Measurements from ENCODE around the gene TOR4A. TPM values are rescaled to one million over a fixed set of nuclear protein-coding genes. Genes with fewer than 3 reads are reported as not detected.

Gene TOR4A
- total and polyA plus RNA-seq, 9 of the 15 experiments (the other 6 are each of a cell fraction or from before 2014, with no cell fraction given) = 3.9 to 49.2 (median 8.8) TPM

DNA sequence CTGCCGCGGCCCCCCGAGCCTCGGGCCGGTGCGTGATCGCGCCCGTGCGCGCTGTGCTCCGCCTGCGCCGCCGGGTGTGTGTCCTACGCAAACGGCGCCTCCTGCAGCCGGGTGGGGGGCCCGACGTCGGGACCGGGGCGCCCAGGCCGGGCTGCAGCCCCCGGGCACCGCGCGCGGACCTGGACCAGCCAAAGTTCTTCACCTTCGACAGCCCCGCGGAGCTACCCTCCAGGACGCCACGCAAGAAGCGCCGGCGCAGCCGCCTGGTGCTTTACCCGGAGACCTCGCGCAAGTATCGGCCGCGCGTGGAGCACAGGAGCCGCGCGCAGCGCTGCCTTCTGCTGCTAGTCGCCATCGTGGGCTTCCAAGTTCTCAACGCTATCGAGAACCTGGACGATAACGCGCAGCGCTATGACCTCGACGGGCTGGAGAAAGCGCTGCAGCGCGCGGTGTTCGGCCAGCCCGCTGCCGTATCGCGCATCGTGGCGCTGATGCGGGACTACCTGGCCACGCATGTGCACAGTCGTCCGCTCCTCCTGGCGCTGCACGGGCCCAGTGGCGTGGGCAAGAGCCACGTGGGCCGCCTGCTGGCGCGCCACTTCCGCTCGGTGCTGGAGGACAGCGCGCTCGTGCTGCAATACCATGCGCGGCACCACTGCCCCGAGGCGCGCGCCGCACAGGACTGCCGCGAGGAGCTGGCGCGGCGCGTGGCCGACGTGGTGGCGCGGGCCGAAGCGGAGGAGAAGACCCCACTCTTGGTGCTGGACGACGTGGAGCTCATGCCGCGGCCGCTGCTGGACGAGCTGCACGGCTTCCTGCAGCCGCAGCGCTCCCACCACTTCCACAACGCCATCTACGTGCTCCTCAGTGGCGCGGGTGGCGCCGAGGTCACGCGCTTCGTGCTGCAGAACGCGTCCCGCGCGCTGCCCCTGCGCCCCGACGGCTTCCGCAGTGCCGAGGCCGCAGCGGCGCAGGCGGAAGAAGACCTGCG lies 1.5 kb downstream of the TOR4A start (continued):
- TF ChIP-seq VEZF1 (CRISPR knock-in tag; IDR thresholded peaks at IDR 0.05) = no peak

DNA sequence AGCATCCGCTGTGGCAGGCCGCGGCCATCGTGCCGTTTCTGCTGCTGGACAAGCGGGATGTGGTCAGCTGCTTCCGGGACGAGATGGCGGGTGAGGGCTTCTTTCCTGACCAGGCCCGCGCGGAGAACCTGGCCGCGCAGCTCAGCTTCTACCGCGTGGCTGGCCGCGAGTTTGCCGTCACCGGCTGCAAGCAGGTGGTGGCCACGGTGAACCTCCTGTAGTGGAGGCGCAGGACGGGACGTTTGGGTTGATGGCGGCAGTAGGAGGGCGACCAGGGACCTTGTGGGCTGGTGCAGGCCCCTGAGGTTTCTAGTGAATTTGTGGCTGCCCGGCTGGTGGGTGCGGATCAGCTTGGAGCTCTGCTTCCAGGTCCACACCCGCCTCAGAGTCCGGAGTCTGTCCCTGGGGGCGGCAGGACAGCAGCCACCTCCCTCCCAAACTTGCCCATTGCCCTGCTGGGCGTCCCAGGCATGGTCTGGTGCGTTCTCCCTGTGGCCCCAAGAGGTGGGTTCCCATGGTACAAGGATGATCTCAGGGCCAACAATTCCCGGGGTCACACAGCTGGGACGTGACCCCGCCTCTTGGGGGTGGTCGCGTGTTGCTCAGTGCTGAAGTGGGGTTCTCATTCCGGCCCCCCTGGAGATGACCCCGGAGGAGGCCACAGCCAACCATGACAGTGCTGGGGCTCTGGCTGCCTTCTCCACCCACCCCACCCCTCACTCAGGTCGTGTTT lies 2.4 kb downstream of the TOR4A start:
- CTCF ChIA-PET (ENCODE audit: low intra/inter-chr PET ratio) = no interaction called here
- peaks cover 37% of the 10 kb centered on the region for H3K79me2 ChIP-seq (ENCODE audit: control insufficient read depth, insufficient read depth, low read length)
- POLR2A ChIA-PET = interaction anchor here (0.7 to 0.8 kb wide), 2 partner anchors 19 to 23 kb away, joined by 3 to 4 read pairs; partner anchors contain the start of gene NRARP
- DNase-seq (ENCODE audit: extremely low read depth in 1 of 4, low spot score in 3 of 4) = no peak
- no peak overlapping the region for H3K4me3 ChIP-seq
- peaks cover 44% of the 10 kb centered on the region; the same call in 1 of the 3 replicates for H3K36me3 ChIP-seq (ENCODE audit: control insufficient read depth, insufficient read depth, low read length)
- intact Hi-C loops (cut with micrococcal nuclease) (no loop called here), in situ Hi-C loops (cut with MboI) (no loop called here)
- H3K27ac ChIP-seq (ENCODE audit: extremely low read depth, low read depth, low read length) = no peak overlapping the region
- TF ChIP-seq HDAC6 (IDR thresholded peaks at IDR 0.05; ENCODE audit: low read depth, low read length) (no peak), POLR2AphosphoS5 (IDR thresholded peaks at IDR 0.05; ENCODE audit: control insufficient read depth, insufficient read depth, low read depth, low read length) (no peak; the same call in 1 of the 2 replicates), HDAC2 (IDR thresholded peaks at IDR 0.05) (no peak), POLR3A (IDR thresholded peaks at IDR 0.05; ENCODE audit: borderline replicate concordance, extremely low read depth, insufficient read depth, insufficient read length) (no peak), RBFOX2 (IDR thresholded peaks at IDR 0.05; ENCODE audit: low read depth, low read length) (0 out of 2 replicates have a peak, but pooled peaks have one; percentile 10), TAF9B (IDR thresholded peaks at IDR 0.05; ENCODE audit: partially characterized antibody) (no peak), XRCC4 (IDR thresholded peaks at IDR 0.05; ENCODE audit: extremely low read depth, insufficient read depth, insufficient read length) (no peak), POLR2G (IDR thresholded peaks at IDR 0.05; ENCODE audit: low read depth, low read length) (0 out of 2 replicates have a peak, but pooled peaks have one; percentile 9), JUNB (CRISPR knock-in tag; conservative IDR thresholded peaks at IDR 0.05) (no peak)
- TF ChIP-seq, protein P1, sequence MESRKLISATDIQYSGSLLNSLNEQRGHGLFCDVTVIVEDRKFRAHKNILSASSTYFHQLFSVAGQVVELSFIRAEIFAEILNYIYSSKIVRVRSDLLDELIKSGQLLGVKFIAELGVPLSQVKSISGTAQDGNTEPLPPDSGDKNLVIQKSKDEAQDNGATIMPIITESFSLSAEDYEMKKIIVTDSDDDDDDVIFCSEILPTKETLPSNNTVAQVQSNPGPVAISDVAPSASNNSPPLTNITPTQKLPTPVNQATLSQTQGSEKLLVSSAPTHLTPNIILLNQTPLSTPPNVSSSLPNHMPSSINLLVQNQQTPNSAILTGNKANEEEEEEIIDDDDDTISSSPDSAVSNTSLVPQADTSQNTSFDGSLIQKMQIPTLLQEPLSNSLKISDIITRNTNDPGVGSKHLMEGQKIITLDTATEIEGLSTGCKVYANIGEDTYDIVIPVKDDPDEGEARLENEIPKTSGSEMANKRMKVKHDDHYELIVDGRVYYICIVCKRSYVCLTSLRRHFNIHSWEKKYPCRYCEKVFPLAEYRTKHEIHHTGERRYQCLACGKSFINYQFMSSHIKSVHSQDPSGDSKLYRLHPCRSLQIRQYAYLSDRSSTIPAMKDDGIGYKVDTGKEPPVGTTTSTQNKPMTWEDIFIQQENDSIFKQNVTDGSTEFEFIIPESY (CRISPR knock-in tag; IDR thresholded peaks at IDR 0.05) = peak; percentile 70; the same call in 1 of the 2 replicates
- no peak for FAIRE-seq
- H4K20me1 ChIP-seq (replicated peaks; ENCODE audit: control insufficient read depth, insufficient read depth, low read length) = no peaks in the 10 kb centered on the region
- H3K4me1 ChIP-seq (replicated peaks in 1 of 2; ENCODE audit: control insufficient read depth in 2 of 2, insufficient read depth in 2 of 2, low read length in 2 of 2) = peaks cover 17 to 70% of the 10 kb centered on the region in 2 experiments
- peak overlapping the region in 1 of 2 experiments; percentile 45; a peak in 1 of 4 replicates for H3K9ac ChIP-seq (ENCODE audit: insufficient read depth in 1 of 2, low read depth in 2 of 2, low read length in 2 of 2)
- no peaks in the 10 kb centered on the region for H3K27me3 ChIP-seq (ENCODE audit: control insufficient read depth in 2 of 2, insufficient read depth in 2 of 2, low read length in 2 of 2)
- 89% methylated on average over 13 of the region's 41 CpGs for WGBS (ENCODE audit: insufficient coverage, low coverage, missing lambda C conversion rate)
- ATAC-seq = no peak
- H2AFZ ChIP-seq (ENCODE audit: low read depth, low read length) = no peak overlapping the region
- BruUV-seq (replicated peaks) = no TSS peak
- no peak overlapping the region for H3K4me2 ChIP-seq (ENCODE audit: insufficient read depth, low read length)
- no peaks in the 10 kb centered on the region for H3K9me3 ChIP-seq (replicated peaks; ENCODE audit: control insufficient read depth, insufficient read depth, low read depth, low read length)
- no peaks in the 10 kb centered on the region for H3K9me1 ChIP-seq (ENCODE audit: control insufficient read depth, insufficient read depth, low read length)
